HepG2 (cell line): ENCODE results near the gene SLCO4A1. TPM values are rescaled to one million over a fixed set of nuclear protein-coding genes. Genes with fewer than 3 reads are reported as not detected.

Experiments
- ARNT ChIP-seq: fragments of 450-650 bp; IDR thresholded peaks from 2 replicates; pipeline ENCODE4 v1.6.1; 2017
- BHLHE40 ChIP-seq: IDR thresholded peaks from 2 replicates; pipeline ENCODE4 v1.6.1; 2011; ENCODE audit warnings: low read length, improper control_type of control experiment
- BRF2 ChIP-seq: sonication (generic); formaldehyde crosslinking; IDR thresholded peaks from 2 replicates; pipeline ENCODE4 v1.8.1; 2022; ENCODE audit warnings: mild to moderate bottlenecking, missing genetic modification reagents
- CREM ChIP-seq, 2 experiments: sonication (generic) in 1 of 2; formaldehyde crosslinking in 1 of 2; IDR thresholded peaks; 2 replicates each; pipeline versions ENCODE4 v1.4.0 to v1.6.1; 2016 to 2020; ENCODE audit warnings: antibody characterized with exemption in 1 of 2, mild to moderate bottlenecking in 1 of 2, missing genetic modification reagents in 1 of 2
- ETV6 ChIP-seq: sonication (generic); formaldehyde crosslinking; conservative IDR thresholded peaks from 2 replicates; pipeline ENCODE4 v1.4.0; 2020; ENCODE audit warnings: missing genetic modification reagents
- HDAC2 ChIP-seq: sonication (generic); formaldehyde crosslinking; IDR thresholded peaks from 2 replicates; pipeline ENCODE4 v1.4.0; 2020; ENCODE audit warnings: missing genetic modification reagents
- HMG20A ChIP-seq: IDR thresholded peaks from 2 replicates; pipeline ENCODE4 v1.6.1; 2016; ENCODE audit warnings: borderline replicate concordance
- ISX ChIP-seq: sonication (generic); formaldehyde crosslinking; conservative IDR thresholded peaks from 2 replicates; pipeline ENCODE4 v1.5.0; 2020; ENCODE audit warnings: missing genetic modification reagents
- NFYB ChIP-seq: sonication (generic); formaldehyde crosslinking; IDR thresholded peaks from 2 replicates; pipeline ENCODE4 v1.4.0; 2020; ENCODE audit warnings: missing genetic modification reagents
- SCMH1 ChIP-seq: sonication (generic); formaldehyde crosslinking; IDR thresholded peaks from 2 replicates; pipeline ENCODE4 v1.9.0; 2021; ENCODE audit warnings: missing genetic modification reagents, mild to moderate bottlenecking, borderline replicate concordance
- TBP ChIP-seq: sonication (generic); formaldehyde crosslinking; IDR thresholded peaks from 2 replicates; pipeline ENCODE4 v1.5.0; 2020; ENCODE audit warnings: missing genetic modification reagents
- TEAD2 ChIP-seq: sonication (generic); formaldehyde crosslinking; IDR thresholded peaks from 2 replicates; pipeline ENCODE4 v1.9.0; 2021; ENCODE audit warnings: missing genetic modification reagents
- TIGD3 ChIP-seq: sonication (generic); formaldehyde crosslinking; IDR thresholded peaks from 2 replicates; pipeline ENCODE4 v1.5.1; 2020; ENCODE audit warnings: mild to moderate bottlenecking, missing genetic modification reagents, borderline replicate concordance
- ZC3H13 ChIP-seq: sonication (generic); formaldehyde crosslinking; IDR thresholded peaks from 2 replicates; pipeline ENCODE4 v1.8.1; 2023; ENCODE audit warnings: mild to moderate bottlenecking, missing genetic modification reagents, moderate library complexity
- ZFP36L1 ChIP-seq: sonication (generic); formaldehyde crosslinking; IDR thresholded peaks from 2 replicates; pipeline ENCODE4 v1.8.0; 2022; ENCODE audit warnings: mild to moderate bottlenecking, missing genetic modification reagents, moderate library complexity
- ZMYM2 ChIP-seq: sonication (generic); formaldehyde crosslinking; IDR thresholded peaks from 2 replicates; pipeline ENCODE4 v1.8.0; 2022; ENCODE audit warnings: mild to moderate bottlenecking, missing genetic modification reagents
- ZNF264 ChIP-seq: sonication (generic); formaldehyde crosslinking; IDR thresholded peaks from 2 replicates; pipeline ENCODE4 v1.4.0; 2020; ENCODE audit warnings: missing genetic modification reagents
- ZNF333 ChIP-seq: sonication (generic); formaldehyde crosslinking; IDR thresholded peaks from 2 replicates; pipeline ENCODE4 v1.4.0; 2020; ENCODE audit warnings: mild to moderate bottlenecking, missing genetic modification reagents, borderline replicate concordance
- ZNF343 ChIP-seq: sonication (generic); formaldehyde crosslinking; IDR thresholded peaks from 2 replicates; pipeline ENCODE4 v1.4.0; 2020; ENCODE audit warnings: mild to moderate bottlenecking, missing genetic modification reagents
- ZNF446 ChIP-seq: sonication (generic); formaldehyde crosslinking; IDR thresholded peaks from 2 replicates; pipeline ENCODE4 v1.5.0; 2020; ENCODE audit warnings: mild to moderate bottlenecking, missing genetic modification reagents
- ZNF468 ChIP-seq: sonication (generic); formaldehyde crosslinking; IDR thresholded peaks from 2 replicates; pipeline ENCODE4 v1.8.0; 2022; ENCODE audit warnings: mild to moderate bottlenecking, moderate library complexity, missing genetic modification reagents
- ZNF501 ChIP-seq: sonication (generic); formaldehyde crosslinking; IDR thresholded peaks from 2 replicates; pipeline ENCODE4 v1.5.1; 2020; ENCODE audit warnings: mild to moderate bottlenecking, moderate library complexity, missing genetic modification reagents
- ZNF598 ChIP-seq: sonication (generic); formaldehyde crosslinking; IDR thresholded peaks from 2 replicates; pipeline ENCODE4 v1.5.1; 2020; ENCODE audit warnings: mild to moderate bottlenecking, missing genetic modification reagents, borderline replicate concordance
- ZNF644 ChIP-seq: IDR thresholded peaks from 2 replicates; pipeline ENCODE4 v1.6.1; 2016; ENCODE audit warnings: low read depth
- ZNF781 ChIP-seq: sonication (generic); formaldehyde crosslinking; IDR thresholded peaks from 2 replicates; pipeline ENCODE4 v1.5.1; 2020; ENCODE audit warnings: borderline replicate concordance, mild to moderate bottlenecking, missing genetic modification reagents; ENCODE audit errors: not compliant biosample characterization
- ZNF839 ChIP-seq: sonication (generic); formaldehyde crosslinking; IDR thresholded peaks from 2 replicates; pipeline ENCODE4 v1.4.0; 2020; ENCODE audit warnings: missing genetic modification reagents, mild to moderate bottlenecking, borderline replicate concordance
- polyA plus RNA-seq, 8 experiments: library from polyadenylated mRNA; depleted of rRNA in 3 of 8; stranded (reverse) in 7 of 8; unstranded in 1 of 8; fragments of >200 nt; fragmentation: Illumina TruSeq in 4 of 8; extraction: Trizol in 4 of 8; gene quantifications; 2 replicates each; pipeline versions ENCODE4 v1.2.1 to v1.2.3, GENCODE V29; 2011 to 2016; ENCODE audit warnings: low read depth in 4 of 8, missing spikeins in 1 of 8, mixed read lengths in 1 of 8; ENCODE audit not compliant: insufficient read depth in 1 of 8
- total RNA-seq, 5 experiments: library from RNA; depleted of rRNA; stranded (reverse); fragments of >200 nt; fragmentation: Illumina TruSeq; extraction: Trizol; gene quantifications; 2 replicates each; pipeline ENCODE4 v1.2.3, GENCODE V29; 2016; ENCODE audit warnings: low read depth in 1 of 5

SLCO4A1 gene
- total and polyA plus RNA-seq, 2 of the 13 experiments (the other 11 are each of a cell fraction or from before 2014, with no cell fraction given): 55.5 to 112 TPM

GRCh38 chr20:62623488-62624324 is 18.6 kb upstream of the SLCO4A1 start (continued):
- peak; percentile 23; the same call in 1 of the 2 replicates for TF ChIP-seq ZNF598 (CRISPR knock-in tag)
- peak; percentile 41; the same call in 1 of the 2 replicates for TF ChIP-seq ZNF446 (CRISPR knock-in tag)
- TF ChIP-seq ZC3H13: 0 out of 2 replicates have a peak, but pooled peaks have one; percentile 59
- TF ChIP-seq ZNF781 (CRISPR knock-in tag): peak; percentile 92
- peak; percentile 45; the same call in 1 of the 2 replicates for TF ChIP-seq NFYB (CRISPR knock-in tag)
- TF ChIP-seq ZMYM2 (CRISPR knock-in tag): peak; percentile 71; the same call in 1 of the 2 replicates
- TF ChIP-seq CREM (IDR thresholded peaks at IDR 0.05): peak; percentile 35; the same call in 1 of the 2 replicates
- TF ChIP-seq CREM (CRISPR knock-in tag; IDR thresholded peaks at IDR 0.05): no peak
- TF ChIP-seq ETV6 (CRISPR knock-in tag): peak; percentile 69
- no peak for TF ChIP-seq ZNF468
- TF ChIP-seq TIGD3 (CRISPR knock-in tag): no peak; the same call in none of the 2 replicates
- TF ChIP-seq ZNF343: peak; percentile 89
- peak; percentile 90; the same call in 1 of the 2 replicates for TF ChIP-seq TBP
- TF ChIP-seq ZNF644: no peak; the same call in none of the 2 replicates
- peak; percentile 92 for TF ChIP-seq ISX (CRISPR knock-in tag)
- no peak for TF ChIP-seq ARNT
- TF ChIP-seq TEAD2 (CRISPR knock-in tag): no peak
- TF ChIP-seq HDAC2 (CRISPR knock-in tag): peak; percentile 88; the same call in 1 of the 2 replicates
- TF ChIP-seq ZNF264 (CRISPR knock-in tag): peak; percentile 55; the same call in 1 of the 2 replicates
- TF ChIP-seq ZNF839: peak; percentile 92; the same call in 1 of the 2 replicates
- TF ChIP-seq HMG20A (CRISPR knock-in tag): peak; percentile 72; the same call in 1 of the 2 replicates
- TF ChIP-seq SCMH1: no peak
- peak; percentile 91 for TF ChIP-seq ZNF501 (CRISPR knock-in tag)
- peak; percentile 26; the same call in 1 of the 2 replicates for TF ChIP-seq ZFP36L1 (CRISPR knock-in tag)
- TF ChIP-seq BHLHE40: no peak
- peak; percentile 36; the same call in 1 of the 2 replicates for TF ChIP-seq BRF2
- TF ChIP-seq ZNF333 (CRISPR knock-in tag): peak; percentile 72; the same call in 1 of the 2 replicates
